Lung (tissue), 12 donors: Measurements from ENCODE around the gene CASR. TPM values are rescaled to one million over a fixed set of nuclear protein-coding genes. Genes with fewer than 3 reads are reported as not detected.

Experiments
- ATAC-seq: fragments of 200-7000 bp; cut with Tn5 transposase; one replicate; pipeline ENCODE4 v1.9.1; 2020; ENCODE audit warnings: moderate number of reproducible peaks; ENCODE audit not compliant: insufficient read depth, low FRiP score
- DNase-seq, 3 donors: peaks; one replicate each; pipeline ENCODE4 v3.0.0-alpha.2; 2013 to 2017
- H3K27ac ChIP-seq, 2 donors: one replicate each; pipeline ENCODE4 v1.5.1; 2013; ENCODE audit warnings: mild to moderate bottlenecking in 2 of 2, moderate library complexity in 2 of 2, control low read depth in 1 of 2, inconsistent platforms in 1 of 2, low read depth in 1 of 2, low read length in 1 of 2
- H3K27me3 ChIP-seq, 3 donors: one replicate each; pipeline ENCODE4 v1.5.1; 2013; ENCODE audit warnings: low read length in 2 of 3; ENCODE audit not compliant: control insufficient read depth in 3 of 3, insufficient read depth in 3 of 3
- H3K36me3 ChIP-seq, 4 donors: one replicate each; pipeline ENCODE4 v1.5.1; 2013; ENCODE audit warnings: low read length in 4 of 4, mild to moderate bottlenecking in 1 of 4, moderate library complexity in 1 of 4; ENCODE audit not compliant: control insufficient read depth in 4 of 4, insufficient read depth in 4 of 4
- H3K4me1 ChIP-seq, 5 donors: one replicate each; pipeline ENCODE4 v1.5.1; 2013; ENCODE audit warnings: low read length in 5 of 5, mild to moderate bottlenecking in 2 of 5, moderate library complexity in 1 of 5; ENCODE audit not compliant: control insufficient read depth in 5 of 5, insufficient read depth in 5 of 5
- H3K4me3 ChIP-seq: one replicate; pipeline ENCODE4 v1.5.1; 2013; ENCODE audit warnings: mild to moderate bottlenecking, control low read depth, moderate library complexity
- H3K9ac ChIP-seq, 2 donors: one replicate each; pipeline ENCODE4 v1.5.1; 2013; ENCODE audit warnings: low read length in 2 of 2, control low read depth in 1 of 2; ENCODE audit not compliant: insufficient read depth in 1 of 2
- H3K9me3 ChIP-seq, 4 donors: one replicate each; pipeline ENCODE4 v1.5.1; 2013; ENCODE audit warnings: low read length in 3 of 4, mild to moderate bottlenecking in 1 of 4, moderate library complexity in 1 of 4; ENCODE audit not compliant: control insufficient read depth in 4 of 4, insufficient read depth in 3 of 4
- WGBS, 2 donors: extraction: QIAGEN DNeasy Blood & Tissue Kit; methylation state at CpG; one replicate each; pipeline ENCODE4 v1.1.7; 2013; 5-methylcytosine and 5-hydroxymethylcytosine counted together
- polyA plus RNA-seq, 2 donors: library from polyadenylated mRNA; stranded (reverse); fragments of 200-250 nt; gene quantifications; one replicate each; pipeline ENCODE4 v1.2.1, GENCODE V29; 2013
- total RNA-seq, 2 donors: library from RNA; depleted of rRNA in 1 of 2; stranded (reverse); fragments of >200 nt in 1 of 2; gene quantifications; one replicate each; pipeline ENCODE4 v1.2.1, GENCODE V29; 2014 to 2021
- TF ChIP-seq, protein P1 (sequence below): IDR thresholded peaks from 2 replicates; pipeline ENCODE4 v1.5.1; 2012; ENCODE audit warnings: mild to moderate bottlenecking; ENCODE audit errors: control extremely low read depth, extremely low read depth
- donor health status: control.
- donor health status: control.
- donor health status: Bipolar disorder and iron deficiency.
- donor health status: healthy.
- donor health status: DM: yes; HTN: yes; CAD: no.

Gene CASR
- total and polyA plus RNA-seq, 4 donors, result 0.02 to 0.40 (median 0.02) TPM; not detected in 1

DNA sequence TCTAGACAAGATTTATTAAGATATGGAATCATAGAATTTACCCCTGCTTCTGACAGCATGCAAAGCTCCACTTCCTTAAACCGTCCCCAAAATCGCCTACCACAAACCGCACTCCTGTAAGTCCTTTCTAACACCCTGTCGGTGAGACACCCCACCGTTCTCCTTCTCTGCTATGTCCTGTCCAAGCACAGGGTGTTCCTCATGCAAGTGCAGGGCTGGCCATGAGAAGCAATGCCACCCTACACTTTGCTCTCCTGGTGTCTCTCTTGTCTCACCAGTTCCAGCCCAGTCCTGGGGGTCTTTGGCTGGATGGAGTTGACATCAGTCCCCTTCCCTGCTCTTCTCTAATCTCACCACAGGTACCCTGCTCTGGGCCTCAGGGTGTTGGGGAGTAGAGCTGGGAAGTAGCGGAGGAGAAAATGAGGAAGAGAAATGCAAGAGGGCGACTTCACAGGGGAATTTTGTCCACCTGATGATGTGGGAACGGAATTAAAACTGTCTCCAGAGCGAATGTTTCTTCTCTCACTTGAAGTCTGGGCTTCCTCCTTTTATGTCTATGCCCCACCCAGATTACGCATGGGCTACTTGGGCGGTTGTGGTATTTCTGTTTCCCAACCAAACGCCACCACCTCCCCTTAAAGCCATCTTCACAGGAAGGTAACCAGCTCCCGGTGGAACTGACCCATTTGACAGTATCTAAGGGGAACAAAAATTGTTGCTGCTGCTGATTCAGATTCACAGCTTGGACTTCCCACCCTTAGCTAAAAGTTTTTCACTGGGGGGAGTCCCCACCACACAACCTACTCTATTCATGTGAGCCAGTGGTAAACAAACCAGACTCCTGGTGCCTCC is 49.9 kb downstream of the CASR start:
- TF ChIP-seq, protein P1, sequence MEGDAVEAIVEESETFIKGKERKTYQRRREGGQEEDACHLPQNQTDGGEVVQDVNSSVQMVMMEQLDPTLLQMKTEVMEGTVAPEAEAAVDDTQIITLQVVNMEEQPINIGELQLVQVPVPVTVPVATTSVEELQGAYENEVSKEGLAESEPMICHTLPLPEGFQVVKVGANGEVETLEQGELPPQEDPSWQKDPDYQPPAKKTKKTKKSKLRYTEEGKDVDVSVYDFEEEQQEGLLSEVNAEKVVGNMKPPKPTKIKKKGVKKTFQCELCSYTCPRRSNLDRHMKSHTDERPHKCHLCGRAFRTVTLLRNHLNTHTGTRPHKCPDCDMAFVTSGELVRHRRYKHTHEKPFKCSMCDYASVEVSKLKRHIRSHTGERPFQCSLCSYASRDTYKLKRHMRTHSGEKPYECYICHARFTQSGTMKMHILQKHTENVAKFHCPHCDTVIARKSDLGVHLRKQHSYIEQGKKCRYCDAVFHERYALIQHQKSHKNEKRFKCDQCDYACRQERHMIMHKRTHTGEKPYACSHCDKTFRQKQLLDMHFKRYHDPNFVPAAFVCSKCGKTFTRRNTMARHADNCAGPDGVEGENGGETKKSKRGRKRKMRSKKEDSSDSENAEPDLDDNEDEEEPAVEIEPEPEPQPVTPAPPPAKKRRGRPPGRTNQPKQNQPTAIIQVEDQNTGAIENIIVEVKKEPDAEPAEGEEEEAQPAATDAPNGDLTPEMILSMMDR, result no peak
- H3K36me3 ChIP-seq, result no peaks in the 10 kb centered on the region
- H3K9me3 ChIP-seq, result peaks cover 0 to 3% (median 0%) of the 10 kb centered on the region in 4 donors
- H3K27me3 ChIP-seq, result peaks cover 0 to 3% (median 0%) of the 10 kb centered on the region in 3 donors
- H3K4me1 ChIP-seq, result no peaks in the 10 kb centered on the region
- 24 to 63% methylated on average over 13 of the region's 13 CpGs for WGBS, 2 donors
- H3K4me3 ChIP-seq, result no peak overlapping the region
- peak overlapping the region in 1 of 2 donors; percentile 46 for H3K27ac ChIP-seq
- DNase-seq (peak in 1 of 3 donors; percentile 9), ATAC-seq (peak; percentile 58)
- H3K9ac ChIP-seq, result no peak overlapping the region

DNA sequence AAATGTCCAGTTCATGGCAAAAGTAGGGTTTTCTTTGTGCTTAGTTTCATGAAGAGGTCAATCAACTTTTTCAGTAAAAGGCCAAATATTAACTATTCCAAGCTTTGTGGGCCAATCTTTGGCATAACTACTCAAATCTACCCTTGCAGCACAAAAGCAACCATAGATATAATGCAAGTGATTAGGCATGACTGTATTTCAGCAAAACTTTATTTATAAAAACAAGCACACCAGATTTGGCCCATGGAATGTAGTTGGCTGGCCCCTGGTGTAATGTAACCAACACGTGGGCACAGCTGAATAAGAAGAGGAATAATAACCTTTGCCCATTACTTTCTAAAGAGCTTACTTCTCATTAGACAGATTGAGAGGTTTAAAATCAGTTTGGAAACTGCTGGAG is 50.6 kb downstream of the CASR start:
- no peak for ATAC-seq
- DNase-seq, result no peak
- Histone ChIP-seq H3K36me3 (no peaks in the 10 kb centered on the region), H3K4me1 (no peaks in the 10 kb centered on the region), H3K27me3 (peaks cover 0 to 3% (median 0%) of the 10 kb centered on the region in 3 donors), H3K9ac (no peak overlapping the region), H3K4me3 (no peak overlapping the region), H3K27ac (no peak overlapping the region), H3K9me3 (peaks cover 0 to 3% (median 0%) of the 10 kb centered on the region in 4 donors)
- TF ChIP-seq, protein P1, result no peak
- 31 to 37% methylated on average over 1 of the region's 1 CpG for WGBS, 2 donors

DNA sequence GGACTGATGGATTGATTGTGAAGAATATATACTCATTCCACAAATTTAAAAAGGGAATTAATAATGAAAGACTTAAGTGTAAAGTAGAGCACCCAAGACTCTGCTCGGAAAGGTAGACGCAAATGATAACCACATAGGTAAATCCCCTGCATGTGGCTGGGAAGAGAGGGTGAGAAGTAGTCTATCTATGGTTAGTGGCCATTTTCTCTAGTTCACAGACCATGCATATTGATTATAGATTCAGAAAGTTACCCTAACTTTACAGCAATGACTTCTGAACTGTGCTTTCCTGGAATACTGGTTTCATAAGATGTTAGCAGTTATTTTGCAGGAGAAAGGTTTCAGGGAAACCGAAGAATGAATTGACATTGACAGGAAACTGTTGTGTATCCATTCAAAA is 51.7 kb downstream of the CASR start:
- no peak overlapping the region for H3K4me3 ChIP-seq
- no peak overlapping the region for H3K9ac ChIP-seq
- H3K27ac ChIP-seq, result no peak overlapping the region
- TF ChIP-seq, protein P1, result no peak
- H3K9me3 ChIP-seq, result peaks cover 0 to 2% (median 0%) of the 10 kb centered on the region in 4 donors
- H3K4me1 ChIP-seq, result no peaks in the 10 kb centered on the region
- H3K36me3 ChIP-seq, result no peaks in the 10 kb centered on the region
- 85 to 90% methylated on average over 3 of the region's 3 CpGs for WGBS, 2 donors
- peaks cover 0 to 3% (median 0%) of the 10 kb centered on the region in 3 donors for H3K27me3 ChIP-seq
- ATAC-seq, result no peak
- no peak for DNase-seq
